ENCODE results near the gene RNASEH1.

RNASEH1 gene

DNA sequence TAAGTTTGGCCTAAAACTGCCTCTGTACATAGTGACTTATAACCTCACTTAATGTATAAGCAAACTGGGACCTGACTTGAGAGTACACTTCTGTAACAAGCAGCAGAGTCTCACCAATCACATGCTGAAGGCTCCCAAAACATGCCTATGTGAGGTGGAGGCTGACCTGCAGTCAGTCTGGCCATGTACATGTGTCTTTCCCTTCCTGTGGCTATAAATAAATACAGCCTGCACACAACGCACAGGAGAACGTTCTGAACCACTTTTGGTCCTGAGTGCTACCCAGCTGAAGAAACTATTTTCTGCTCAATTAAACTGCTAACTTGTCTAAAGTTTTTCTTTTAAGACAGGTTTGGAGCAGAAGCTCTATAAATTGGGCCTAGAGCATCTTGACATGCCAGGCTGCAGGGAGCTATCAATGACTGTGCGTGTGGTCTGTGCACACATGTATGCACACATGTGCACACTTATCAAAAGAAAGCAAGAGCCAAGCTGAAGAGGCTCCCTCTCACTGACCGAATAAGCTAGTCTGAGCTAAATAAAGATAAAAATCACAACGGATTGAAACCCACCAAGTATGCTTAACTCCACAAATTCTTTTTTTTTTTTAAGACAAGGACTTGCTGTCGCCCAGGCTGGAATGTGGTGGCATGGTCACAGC, 15.0 kb downstream of the RNASEH1 start:
- H3K4me1 Mint-ChIP-seq (ENCODE audit: low read depth): no peaks in the 10 kb centered on the region
- DNase-seq: no peak
- H3K27me3 Mint-ChIP-seq: no peaks in the 10 kb centered on the region
- H3K36me3 Mint-ChIP-seq (ENCODE audit: low read depth): peaks cover 96% of the 10 kb centered on the region
- H3K9me3 Mint-ChIP-seq: no peaks in the 10 kb centered on the region
- no peak overlapping the region for H3K4me3 Mint-ChIP-seq
- peak overlapping the region; percentile 15 for H3K27ac Mint-ChIP-seq

GRCh38 chr2:3542107-3542506, 16.0 kb downstream of the RNASEH1 start:
- Mint-ChIP-seq H3K4me1 (ENCODE audit: low read depth) (no peaks in the 10 kb centered on the region), H3K36me3 (ENCODE audit: low read depth) (peaks cover 85% of the 10 kb centered on the region), H3K27me3 (no peaks in the 10 kb centered on the region), H3K9me3 (no peaks in the 10 kb centered on the region), H3K4me3 (no peak overlapping the region), H3K27ac (no peak overlapping the region)
- no peak for DNase-seq

- Mint-ChIP-seq H3K4me1 (ENCODE audit: low read depth) (peaks cover 6% of the 10 kb centered on the region), H3K9me3 (no peaks in the 10 kb centered on the region), H3K27me3 (no peaks in the 10 kb centered on the region), H3K36me3 (ENCODE audit: low read depth) (peaks cover 66% of the 10 kb centered on the region), H3K4me3 (no peak overlapping the region), H3K27ac (no peak overlapping the region)
- DNase-seq: no peak
These were observed 18.3 kb downstream of the RNASEH1 start for GRCh38 chr2:3539836-3540235.

DNA sequence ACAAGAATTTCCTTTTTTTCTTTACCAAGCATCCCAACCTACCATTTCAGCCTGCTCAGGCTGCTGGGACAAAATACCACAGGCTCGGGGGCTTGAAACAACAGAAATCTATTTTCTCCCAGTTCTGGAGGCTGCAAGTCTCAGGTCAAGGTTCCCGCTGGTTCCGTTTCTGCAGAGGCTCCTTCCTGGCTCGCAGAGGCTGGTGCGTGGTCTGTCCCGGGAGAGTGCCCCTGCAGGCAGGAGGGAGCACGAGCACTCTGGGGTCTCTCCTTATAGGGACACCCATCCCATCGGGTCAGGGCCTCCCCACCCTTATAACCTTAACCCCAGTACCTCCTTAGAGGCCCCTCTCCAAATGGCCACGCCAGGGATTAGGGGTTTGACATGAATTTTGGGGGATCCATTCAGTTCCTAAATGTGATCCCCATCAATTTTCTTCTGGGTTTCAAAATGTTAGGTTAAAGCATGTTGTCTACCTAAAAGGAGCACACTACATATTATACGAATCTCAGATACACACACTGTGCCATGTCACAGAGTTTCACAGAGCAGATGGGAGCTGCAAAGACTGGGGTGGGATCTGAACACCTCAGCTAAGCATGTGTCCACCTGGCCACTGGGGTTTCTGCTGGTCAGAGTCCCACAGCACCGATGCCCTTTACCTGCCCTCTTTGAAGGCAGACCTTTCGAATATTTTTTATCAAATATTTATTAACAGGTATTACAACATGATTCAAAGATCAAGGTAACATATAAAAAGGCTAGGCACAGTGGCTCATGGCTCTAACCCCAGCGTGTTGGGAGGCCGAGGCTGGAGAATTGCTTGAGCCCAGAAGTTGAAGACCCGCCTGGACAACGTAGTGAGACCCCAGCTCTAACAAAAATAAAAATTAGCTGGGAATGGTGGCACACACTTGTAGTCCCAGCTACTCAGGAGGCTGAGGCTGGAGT, 21.2 kb downstream of the RNASEH1 start:
- Mint-ChIP-seq H3K27ac (peak overlapping the region; percentile 72), H3K36me3 (ENCODE audit: low read depth) (peaks cover 48% of the 10 kb centered on the region), H3K27me3 (no peaks in the 10 kb centered on the region), H3K9me3 (no peaks in the 10 kb centered on the region), H3K4me3 (peak overlapping the region; percentile 68), H3K4me1 (ENCODE audit: low read depth) (peaks cover 6% of the 10 kb centered on the region)
- DNase-seq: no peak

DNA sequence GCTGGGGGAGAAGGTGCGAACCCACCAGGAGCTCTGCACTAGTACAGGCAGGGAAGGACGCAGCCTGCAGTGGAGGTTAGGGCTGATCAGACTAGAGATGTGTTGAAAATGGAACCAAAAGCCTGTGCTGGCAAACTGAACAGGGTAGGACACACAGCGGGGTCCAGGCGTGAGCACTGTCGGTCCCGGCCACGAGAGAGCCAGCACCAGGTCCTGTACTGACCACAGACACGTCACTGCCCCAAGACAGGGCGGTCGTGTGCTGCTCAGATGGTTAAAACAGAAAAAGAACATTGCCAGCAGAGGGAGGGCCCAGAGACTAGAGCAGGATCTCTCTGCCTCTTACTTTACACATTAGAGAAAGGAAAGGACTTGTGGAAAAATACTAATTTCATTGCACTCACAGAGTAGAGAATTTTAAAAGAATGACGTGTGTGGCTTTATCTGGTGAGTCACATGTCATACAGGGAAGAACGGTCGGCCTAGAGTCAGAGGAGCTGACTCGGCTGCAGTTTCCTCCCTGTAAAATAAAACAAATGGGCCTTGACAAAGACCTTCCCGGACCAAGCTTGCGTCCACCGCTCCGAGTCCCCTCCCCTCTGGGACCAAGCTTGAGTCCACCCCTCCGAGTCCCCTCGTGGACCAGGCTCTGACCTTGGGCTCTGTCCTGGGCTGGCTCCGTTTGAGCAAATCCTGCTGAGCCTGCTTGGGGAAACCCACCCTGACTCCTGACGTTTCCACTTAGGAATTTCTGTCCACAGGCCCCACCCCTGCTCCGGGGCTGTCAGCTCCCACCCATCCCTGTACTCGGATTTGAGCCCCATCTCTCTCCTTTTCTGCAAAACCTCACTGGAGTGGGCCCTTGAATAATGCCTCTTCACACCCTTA, 22.1 kb downstream of the RNASEH1 start:
- DNase-seq: no peak
- Mint-ChIP-seq H3K4me1 (ENCODE audit: low read depth) (peaks cover 6% of the 10 kb centered on the region), H3K9me3 (no peaks in the 10 kb centered on the region), H3K27ac (peak overlapping the region; percentile 72), H3K4me3 (peak overlapping the region; percentile 68), H3K27me3 (no peaks in the 10 kb centered on the region), H3K36me3 (ENCODE audit: low read depth) (peaks cover 42% of the 10 kb centered on the region)

DNA sequence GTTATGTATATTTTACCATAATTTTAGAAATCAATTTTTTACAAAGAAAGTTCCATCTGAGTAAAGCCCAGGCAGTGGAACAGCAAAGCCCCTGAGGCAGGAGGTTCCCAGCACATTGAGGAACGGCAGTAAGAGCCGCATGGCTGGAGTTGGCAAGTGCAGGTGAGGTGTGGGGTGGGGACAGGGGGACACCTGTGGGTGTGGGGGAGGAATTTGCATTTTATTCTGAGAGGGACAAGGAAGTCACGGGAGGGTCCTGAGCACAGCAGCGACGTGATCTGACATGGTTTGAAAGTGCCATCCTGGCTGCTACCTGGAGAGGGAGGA, 22.7 kb downstream of the RNASEH1 start:
- Mint-ChIP-seq H3K27me3 (no peaks in the 10 kb centered on the region), H3K4me1 (ENCODE audit: low read depth) (peaks cover 6% of the 10 kb centered on the region), H3K9me3 (no peaks in the 10 kb centered on the region), H3K36me3 (ENCODE audit: low read depth) (peaks cover 37% of the 10 kb centered on the region), H3K27ac (peak overlapping the region; percentile 72), H3K4me3 (no peak overlapping the region)
- no peak for DNase-seq

DNA sequence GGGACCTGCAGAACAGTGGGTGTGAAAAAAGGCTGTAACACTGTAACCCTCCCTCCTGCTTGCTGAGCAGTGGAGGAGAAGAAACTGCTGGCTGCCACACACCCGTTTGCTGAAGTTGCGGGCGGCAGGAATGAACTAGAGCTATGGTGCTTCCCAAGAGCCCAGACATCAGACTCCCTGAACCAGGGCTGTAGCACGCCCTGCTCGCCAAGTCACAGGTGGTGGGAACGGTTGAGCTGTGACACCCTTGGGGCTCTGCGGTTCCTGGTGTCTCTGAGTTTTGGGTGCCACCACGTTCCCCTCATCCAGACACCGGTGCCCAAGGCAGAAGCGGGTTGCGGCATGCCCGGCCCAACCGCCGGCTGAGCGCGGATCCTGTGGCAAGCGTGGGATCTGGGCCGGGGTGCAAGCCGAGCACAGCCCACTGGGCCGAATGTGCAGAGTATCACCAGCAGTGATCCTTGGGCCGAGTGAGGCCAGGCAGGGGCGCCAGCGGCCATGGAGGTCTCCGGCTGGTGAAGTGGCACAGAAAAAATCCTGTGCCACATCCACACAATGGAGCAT, 23.8 kb downstream of the RNASEH1 start:
- Mint-ChIP-seq H3K27me3 (no peaks in the 10 kb centered on the region), H3K36me3 (ENCODE audit: low read depth) (peaks cover 27% of the 10 kb centered on the region), H3K27ac (no peak overlapping the region), H3K4me3 (no peak overlapping the region), H3K9me3 (no peaks in the 10 kb centered on the region), H3K4me1 (ENCODE audit: low read depth) (peaks cover 6% of the 10 kb centered on the region)
- DNase-seq: no peak

DNA sequence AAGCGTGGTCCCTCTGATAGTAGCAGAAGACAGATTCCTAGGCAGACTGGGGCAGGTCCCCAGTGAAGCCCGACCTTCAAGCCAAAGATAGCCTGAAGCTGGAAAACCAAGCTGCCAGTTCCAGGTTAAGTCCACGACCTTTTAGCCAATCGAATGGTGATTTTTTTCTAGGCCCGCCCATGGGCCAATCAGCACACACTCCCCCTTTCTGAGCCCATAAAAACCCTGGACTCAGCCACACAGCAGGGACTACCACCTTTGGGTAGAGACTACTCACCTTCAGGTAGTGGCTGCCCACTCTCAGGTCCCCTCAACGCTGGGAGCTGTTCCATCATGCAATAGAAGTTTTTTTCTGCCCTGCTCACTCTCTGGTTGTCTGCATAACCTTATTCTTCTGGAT, 24.3 kb downstream of the RNASEH1 start:
- no peak overlapping the region for H3K27ac Mint-ChIP-seq
- H3K36me3 Mint-ChIP-seq (ENCODE audit: low read depth): peaks cover 22% of the 10 kb centered on the region
- no peak overlapping the region for H3K4me3 Mint-ChIP-seq
- DNase-seq: no peak
- H3K9me3 Mint-ChIP-seq: no peaks in the 10 kb centered on the region
- no peaks in the 10 kb centered on the region for H3K27me3 Mint-ChIP-seq
- peaks cover 6% of the 10 kb centered on the region for H3K4me1 Mint-ChIP-seq (ENCODE audit: low read depth)

- Mint-ChIP-seq H3K9me3 (no peaks in the 10 kb centered on the region), H3K27me3 (no peaks in the 10 kb centered on the region), H3K27ac (no peak overlapping the region), H3K36me3 (ENCODE audit: low read depth) (peaks cover 16% of the 10 kb centered on the region), H3K4me1 (ENCODE audit: low read depth) (peaks cover 6% of the 10 kb centered on the region), H3K4me3 (no peak overlapping the region)
- no peak for DNase-seq
These were observed 25.2 kb downstream of the RNASEH1 start for GRCh38 chr2:3532941-3533340.

DNA sequence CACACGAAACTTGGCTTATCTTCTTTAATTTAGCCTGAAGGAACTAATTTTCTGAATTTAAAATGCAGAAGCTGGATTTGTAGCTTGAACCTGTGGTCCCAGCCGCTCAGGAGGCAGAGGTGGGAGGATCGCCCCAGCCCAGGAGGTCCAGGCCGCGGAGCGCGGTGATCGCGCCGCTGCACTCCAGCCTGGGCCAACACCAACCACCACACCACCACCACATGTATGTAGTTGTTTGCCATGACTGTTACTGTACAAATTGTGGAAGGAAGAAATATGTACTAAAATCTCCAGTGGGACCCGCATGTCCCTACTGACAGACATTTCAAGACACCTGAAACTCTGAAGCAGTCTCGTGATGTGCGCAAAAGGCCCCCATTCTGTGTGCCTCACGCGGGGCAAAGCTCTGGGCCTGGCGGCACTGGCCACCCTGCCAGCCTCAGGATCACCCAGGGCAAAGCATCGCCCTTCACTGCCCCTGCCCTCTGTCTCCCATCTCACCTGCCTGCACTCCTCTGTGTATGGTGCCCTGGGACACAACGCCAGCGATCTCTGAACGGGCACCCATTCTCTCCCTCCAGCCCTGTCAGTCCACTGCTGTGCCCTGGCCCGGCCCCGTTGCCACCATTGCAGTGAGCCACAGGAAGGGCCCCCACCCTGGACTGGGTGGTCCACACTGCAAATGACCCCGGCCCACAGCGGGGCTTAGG, 28.7 kb downstream of the RNASEH1 start:
- Mint-ChIP-seq H3K27me3 (no peaks in the 10 kb centered on the region), H3K27ac (no peak overlapping the region), H3K36me3 (ENCODE audit: low read depth) (peaks cover 10% of the 10 kb centered on the region), H3K4me1 (ENCODE audit: low read depth) (no peaks in the 10 kb centered on the region), H3K9me3 (no peaks in the 10 kb centered on the region), H3K4me3 (no peak overlapping the region)
- no peak for DNase-seq

DNA sequence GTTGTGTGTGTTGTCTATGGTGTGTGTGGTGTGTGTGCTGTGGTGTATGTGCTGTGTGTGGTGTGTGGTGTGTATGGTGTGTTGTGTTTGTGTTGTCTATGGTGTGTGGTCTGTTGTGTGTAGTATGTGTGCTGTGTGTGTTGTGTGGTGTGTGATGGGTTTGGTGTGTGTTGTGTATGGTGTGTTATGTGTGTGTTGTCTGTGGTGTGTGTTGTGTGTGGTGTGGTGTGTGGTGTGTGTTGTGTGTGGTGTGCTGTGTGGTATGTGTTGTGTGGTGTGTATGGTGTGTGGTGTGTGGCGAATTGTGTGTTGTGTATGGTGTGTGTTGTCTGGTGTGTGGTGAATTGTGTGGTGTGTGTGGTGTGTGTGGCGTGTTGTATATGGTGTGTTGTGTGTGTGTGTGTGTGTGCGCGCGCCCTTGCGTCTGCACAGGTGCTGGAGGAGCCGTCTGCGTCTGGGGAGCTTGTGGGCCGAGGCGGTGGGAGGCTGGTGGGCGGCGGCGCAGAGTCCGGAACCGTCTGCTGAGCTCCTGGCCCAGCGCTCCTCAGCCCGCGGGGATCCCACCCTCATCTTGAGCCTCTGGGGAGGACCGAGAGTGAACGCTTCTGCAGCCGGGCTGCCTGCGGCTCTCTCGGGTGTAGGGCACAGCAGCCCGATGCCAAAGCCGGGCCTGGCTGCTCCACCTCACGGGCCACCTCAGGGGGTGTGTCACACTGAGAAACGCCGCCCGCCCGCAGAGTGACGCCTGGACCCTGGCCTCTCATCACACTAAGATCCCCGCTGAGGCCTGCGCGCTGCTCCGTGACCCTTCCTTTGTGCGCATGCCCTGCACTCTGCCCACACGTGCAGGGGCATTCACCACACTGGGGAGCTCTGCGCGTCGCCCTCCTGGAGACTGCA, 30.0 kb downstream of the RNASEH1 start:
- Mint-ChIP-seq H3K27me3 (no peaks in the 10 kb centered on the region), H3K36me3 (ENCODE audit: low read depth) (peaks cover 8% of the 10 kb centered on the region), H3K4me3 (no peak overlapping the region), H3K27ac (no peak overlapping the region), H3K9me3 (no peaks in the 10 kb centered on the region), H3K4me1 (ENCODE audit: low read depth) (peaks cover 1% of the 10 kb centered on the region)
- no peak for DNase-seq

GRCh38 chr2:3526871-3527270, 31.3 kb downstream of the RNASEH1 start:
- peaks cover 3% of the 10 kb centered on the region for H3K36me3 Mint-ChIP-seq (ENCODE audit: low read depth)

DNA sequence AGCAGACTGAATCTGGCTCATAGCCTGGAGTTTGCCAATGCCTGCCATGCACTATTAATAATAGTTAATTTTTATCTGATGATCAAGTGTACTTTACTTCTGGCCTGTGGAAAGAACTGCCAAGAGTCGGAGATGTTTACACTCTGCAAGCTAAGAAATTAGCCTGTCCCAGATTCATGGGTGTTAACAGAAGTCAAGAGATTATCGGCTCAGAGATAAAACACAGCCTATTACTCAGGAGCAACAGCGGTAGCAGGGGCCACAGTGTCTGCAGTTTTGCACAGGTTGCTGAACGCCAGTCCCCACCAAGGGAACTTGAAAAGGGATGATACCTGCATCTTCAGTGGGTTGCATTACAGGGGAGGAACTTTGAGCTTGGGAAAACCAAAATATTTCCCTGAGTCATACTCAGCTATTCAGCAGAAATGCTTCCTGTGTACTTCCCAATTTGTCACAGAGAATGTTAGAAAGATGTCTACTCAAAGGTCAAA, 34.5 kb downstream of the RNASEH1 start:
- Mint-ChIP-seq H3K36me3 (ENCODE audit: low read depth) (peaks cover 5% of the 10 kb centered on the region), H3K4me3 (no peak overlapping the region), H3K27ac (no peak overlapping the region), H3K27me3 (no peaks in the 10 kb centered on the region), H3K9me3 (no peaks in the 10 kb centered on the region), H3K4me1 (ENCODE audit: low read depth) (peaks cover 26% of the 10 kb centered on the region)
- DNase-seq: no peak

More at GRCh38 chr2:3526871-3527270, 31.3 kb downstream of the RNASEH1 start:
- peaks cover 4% of the 10 kb centered on the region for H3K4me1 Mint-ChIP-seq (ENCODE audit: low read depth)
- H3K27ac Mint-ChIP-seq: no peak overlapping the region
- no peak for DNase-seq
- no peaks in the 10 kb centered on the region for H3K27me3 Mint-ChIP-seq
- no peak overlapping the region for H3K4me3 Mint-ChIP-seq
- no peaks in the 10 kb centered on the region for H3K9me3 Mint-ChIP-seq

All from activated T-cell treated with anti-CD3 and anti-CD28 coated beads, Interleukin-2, amount 50 U/mL, for 24 hours (primary cell).